ENCODE data around the gene ZFAND6.

GRCh38 chr15:80026754-80027153 is 32.7 kb upstream of the ZFAND6 start:
- no peak for TF ChIP-seq CUX1 (IDR thresholded peaks at IDR 0.05; ENCODE audit: insufficient replicate concordance, low read depth, low read length)
- TF ChIP-seq REST (IDR thresholded peaks at IDR 0.05; ENCODE audit: low read depth, low read length), result no peak
- no peak for TF ChIP-seq TAF1 (IDR thresholded peaks at IDR 0.05; ENCODE audit: borderline replicate concordance, low read depth, low read length)
- no peak for TF ChIP-seq YY1 (IDR thresholded peaks at IDR 0.05; ENCODE audit: low read depth, low read length)
- no peak for TF ChIP-seq SREBF1 (IDR thresholded peaks at IDR 0.05; ENCODE audit: low read length)

Data from GM12878 (cell line).